Melanocyte of skin (primary cell): Measurements from ENCODE around the gene GCFC2. TPM values are rescaled to one million over a fixed set of nuclear protein-coding genes. Genes with fewer than 3 reads are reported as not detected.

Experiments
- small RNA-seq, 2 donors: library from RNA; depleted of rRNA; stranded (forward); fragments of <200 nt; gene quantifications; one replicate each; pipeline ENCODE3, GENCODE V24; 2012
- total RNA-seq, 2 donors: library from RNA; depleted of rRNA; stranded (reverse); fragments of >200 nt; gene quantifications; 2 replicates each; pipeline ENCODE4 v1.2.3, GENCODE V29; 2012

GCFC2 gene
- total RNA-seq = 10 to 100 TPM; 20.0 to 21.6 TPM

DNA sequence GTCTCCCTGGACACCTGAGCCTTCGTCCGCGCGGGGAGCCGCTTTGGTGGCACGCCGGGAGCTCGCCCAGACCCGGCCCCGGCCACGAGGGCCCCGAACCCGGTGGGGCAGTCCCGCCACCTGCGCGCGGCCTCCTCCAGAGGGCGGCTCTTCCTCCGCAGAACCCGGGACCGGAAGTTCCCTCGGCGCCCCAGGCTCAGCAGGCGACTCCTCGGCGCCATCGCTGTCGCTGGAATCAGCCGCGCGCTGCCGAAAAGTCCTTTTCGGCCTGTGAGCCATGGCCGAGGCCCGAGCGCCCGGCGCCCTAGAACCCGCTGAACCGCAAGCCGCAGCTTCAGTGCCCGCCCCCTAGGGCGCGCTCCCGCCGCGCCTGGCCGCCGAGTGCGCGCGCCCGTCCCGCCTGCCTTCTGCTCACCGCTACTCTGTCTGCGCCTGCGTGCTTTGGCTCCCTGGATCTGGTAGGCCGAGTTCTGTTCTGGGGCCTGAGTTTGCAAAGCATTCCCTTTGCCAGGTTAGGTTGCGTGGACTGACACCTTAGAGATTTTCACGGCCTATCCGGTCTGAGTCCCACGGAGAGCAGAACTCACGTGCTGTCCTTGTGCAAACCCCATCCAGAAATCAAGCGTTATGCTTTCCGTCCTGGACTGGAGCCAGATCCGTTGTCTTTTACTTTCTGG, at the start of gene GCFC2:
Gene GCFC2 (minus strand): TSS at position 339 of the 677 bp plus-strand sequence. CDS start 60 bp downstream, at position 279.

DNA sequence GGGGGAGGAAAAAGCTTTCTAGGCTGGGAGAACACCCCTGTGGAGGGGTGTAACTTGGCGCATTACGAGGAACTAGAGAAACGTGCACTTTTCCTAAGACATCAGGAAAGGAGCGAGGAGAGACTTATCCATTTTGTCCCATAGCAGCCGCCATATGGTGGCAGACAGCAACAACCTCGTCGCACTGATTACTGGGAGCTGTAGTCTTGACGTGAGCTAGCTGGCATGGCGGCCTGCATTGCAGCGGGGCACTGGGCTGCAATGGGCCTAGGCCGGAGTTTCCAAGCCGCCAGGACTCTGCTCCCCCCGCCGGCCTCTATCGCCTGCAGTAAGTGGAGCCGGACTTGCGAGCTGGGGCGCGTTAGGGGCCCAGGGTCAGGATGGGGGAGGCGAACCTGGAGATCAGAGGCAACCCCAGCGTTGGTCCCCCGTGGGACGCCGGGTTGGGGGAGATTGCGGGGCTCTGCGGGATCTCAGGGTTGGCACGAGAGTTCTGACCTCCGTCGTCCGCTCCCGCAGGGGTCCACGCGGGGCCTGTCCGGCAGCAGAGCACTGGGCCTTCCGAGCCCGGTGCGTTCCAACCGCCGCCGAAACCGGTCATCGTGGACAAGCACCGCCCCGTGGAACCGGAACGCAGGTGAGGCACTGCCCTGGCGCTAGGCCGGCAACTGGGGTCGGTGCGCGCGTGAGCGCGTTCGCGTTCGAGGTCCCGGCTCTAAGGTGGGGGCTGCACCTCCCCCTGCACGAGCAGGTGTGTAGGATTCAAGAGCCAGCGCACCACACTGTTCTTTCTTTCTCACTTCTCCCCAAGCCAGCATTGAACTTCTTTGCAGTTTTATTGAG, 63.9 kb downstream of the GCFC2 start, which contains the start of gene MRPL19:
Gene MRPL19 (plus strand): TSS at position 201 of the 843 bp plus-strand sequence. CDS start 25 bp downstream, at position 226.

Small RNAs within 50 kb of the gene (small RNA-seq; reads per million reads assigned to genes)
- gene RF00012 = 0 to 0.09 reads per million in 2 donors

Other genes starting within 250 kb of the GCFC2 start
- gene EVA1A, start 150.0 kb downstream of the GCFC2 start, total RNA-seq = 10 to 100 TPM; 57.9 to 64.7 TPM
- gene MRPL19, start 64.1 kb downstream of the GCFC2 start, total RNA-seq = 10 to 100 TPM; 29.6 to 41.3 TPM